Measurements from ENCODE around the gene CELF6. TPM values are rescaled to one million over a fixed set of nuclear protein-coding genes. Genes with fewer than 3 reads are reported as not detected.

The CELF6 gene
- total and polyA plus RNA-seq, 4 donors, result 0.10 to 0.92 (median 0.44) TPM

GRCh38 chr15:72272213-72272996 lies 47.6 kb downstream of the CELF6 start, which contains the start of gene PARP6:
Gene PARP6 (minus strand): TSS chr15:72272554. CDS start chr15:72267477, 5,077 bp downstream.
- TF ChIP-seq TAF1 (conservative IDR thresholded peaks at IDR 0.05) (no peak), SP1 (IDR thresholded peaks at IDR 0.05) (peak; percentile 42), RAD21 (IDR thresholded peaks at IDR 0.05) (peak in 1 of 2 donors; percentile 40), HNF4A (conservative IDR thresholded peaks at IDR 0.05) (peak in 1 of 2 donors; percentile 15), JUND (IDR thresholded peaks at IDR 0.05) (no peak), FOXA2 (IDR thresholded peaks at IDR 0.05) (no peak), FOXA1 (IDR thresholded peaks at IDR 0.05) (no peak), NR2F2 (IDR thresholded peaks at IDR 0.05) (peak; percentile 22), YY1 (IDR thresholded peaks at IDR 0.05) (peak; percentile 49), HNF4G (IDR thresholded peaks at IDR 0.05) (no peak), GABPA (IDR thresholded peaks at IDR 0.05 in 1 of 2, conservative IDR thresholded peaks at IDR 0.05 in 1 of 2) (no peak), RXRA (IDR thresholded peaks at IDR 0.05) (peak in 1 of 2 donors; percentile 43), EGR1 (IDR thresholded peaks at IDR 0.05; ENCODE audit: low read depth in 2 of 2) (peak in 1 of 2 donors; percentile 43)
- TF ChIP-seq, protein P1, sequence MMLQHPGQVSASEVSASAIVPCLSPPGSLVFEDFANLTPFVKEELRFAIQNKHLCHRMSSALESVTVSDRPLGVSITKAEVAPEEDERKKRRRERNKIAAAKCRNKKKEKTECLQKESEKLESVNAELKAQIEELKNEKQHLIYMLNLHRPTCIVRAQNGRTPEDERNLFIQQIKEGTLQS (IDR thresholded peaks at IDR 0.05), result no peak
- TF ChIP-seq, protein P2, sequence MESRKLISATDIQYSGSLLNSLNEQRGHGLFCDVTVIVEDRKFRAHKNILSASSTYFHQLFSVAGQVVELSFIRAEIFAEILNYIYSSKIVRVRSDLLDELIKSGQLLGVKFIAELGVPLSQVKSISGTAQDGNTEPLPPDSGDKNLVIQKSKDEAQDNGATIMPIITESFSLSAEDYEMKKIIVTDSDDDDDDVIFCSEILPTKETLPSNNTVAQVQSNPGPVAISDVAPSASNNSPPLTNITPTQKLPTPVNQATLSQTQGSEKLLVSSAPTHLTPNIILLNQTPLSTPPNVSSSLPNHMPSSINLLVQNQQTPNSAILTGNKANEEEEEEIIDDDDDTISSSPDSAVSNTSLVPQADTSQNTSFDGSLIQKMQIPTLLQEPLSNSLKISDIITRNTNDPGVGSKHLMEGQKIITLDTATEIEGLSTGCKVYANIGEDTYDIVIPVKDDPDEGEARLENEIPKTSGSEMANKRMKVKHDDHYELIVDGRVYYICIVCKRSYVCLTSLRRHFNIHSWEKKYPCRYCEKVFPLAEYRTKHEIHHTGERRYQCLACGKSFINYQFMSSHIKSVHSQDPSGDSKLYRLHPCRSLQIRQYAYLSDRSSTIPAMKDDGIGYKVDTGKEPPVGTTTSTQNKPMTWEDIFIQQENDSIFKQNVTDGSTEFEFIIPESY (IDR thresholded peaks at IDR 0.05), result peak; percentile 24
- TF ChIP-seq, protein P3, sequence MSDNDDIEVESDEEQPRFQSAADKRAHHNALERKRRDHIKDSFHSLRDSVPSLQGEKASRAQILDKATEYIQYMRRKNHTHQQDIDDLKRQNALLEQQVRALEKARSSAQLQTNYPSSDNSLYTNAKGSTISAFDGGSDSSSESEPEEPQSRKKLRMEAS (IDR thresholded peaks at IDR 0.05), result peak; percentile 33
- TF ChIP-seq, protein P4, sequence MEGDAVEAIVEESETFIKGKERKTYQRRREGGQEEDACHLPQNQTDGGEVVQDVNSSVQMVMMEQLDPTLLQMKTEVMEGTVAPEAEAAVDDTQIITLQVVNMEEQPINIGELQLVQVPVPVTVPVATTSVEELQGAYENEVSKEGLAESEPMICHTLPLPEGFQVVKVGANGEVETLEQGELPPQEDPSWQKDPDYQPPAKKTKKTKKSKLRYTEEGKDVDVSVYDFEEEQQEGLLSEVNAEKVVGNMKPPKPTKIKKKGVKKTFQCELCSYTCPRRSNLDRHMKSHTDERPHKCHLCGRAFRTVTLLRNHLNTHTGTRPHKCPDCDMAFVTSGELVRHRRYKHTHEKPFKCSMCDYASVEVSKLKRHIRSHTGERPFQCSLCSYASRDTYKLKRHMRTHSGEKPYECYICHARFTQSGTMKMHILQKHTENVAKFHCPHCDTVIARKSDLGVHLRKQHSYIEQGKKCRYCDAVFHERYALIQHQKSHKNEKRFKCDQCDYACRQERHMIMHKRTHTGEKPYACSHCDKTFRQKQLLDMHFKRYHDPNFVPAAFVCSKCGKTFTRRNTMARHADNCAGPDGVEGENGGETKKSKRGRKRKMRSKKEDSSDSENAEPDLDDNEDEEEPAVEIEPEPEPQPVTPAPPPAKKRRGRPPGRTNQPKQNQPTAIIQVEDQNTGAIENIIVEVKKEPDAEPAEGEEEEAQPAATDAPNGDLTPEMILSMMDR (IDR thresholded peaks at IDR 0.05; ENCODE audit: low read depth, low read length, missing input control), result peak; percentile 51
- TF ChIP-seq, protein P5, sequence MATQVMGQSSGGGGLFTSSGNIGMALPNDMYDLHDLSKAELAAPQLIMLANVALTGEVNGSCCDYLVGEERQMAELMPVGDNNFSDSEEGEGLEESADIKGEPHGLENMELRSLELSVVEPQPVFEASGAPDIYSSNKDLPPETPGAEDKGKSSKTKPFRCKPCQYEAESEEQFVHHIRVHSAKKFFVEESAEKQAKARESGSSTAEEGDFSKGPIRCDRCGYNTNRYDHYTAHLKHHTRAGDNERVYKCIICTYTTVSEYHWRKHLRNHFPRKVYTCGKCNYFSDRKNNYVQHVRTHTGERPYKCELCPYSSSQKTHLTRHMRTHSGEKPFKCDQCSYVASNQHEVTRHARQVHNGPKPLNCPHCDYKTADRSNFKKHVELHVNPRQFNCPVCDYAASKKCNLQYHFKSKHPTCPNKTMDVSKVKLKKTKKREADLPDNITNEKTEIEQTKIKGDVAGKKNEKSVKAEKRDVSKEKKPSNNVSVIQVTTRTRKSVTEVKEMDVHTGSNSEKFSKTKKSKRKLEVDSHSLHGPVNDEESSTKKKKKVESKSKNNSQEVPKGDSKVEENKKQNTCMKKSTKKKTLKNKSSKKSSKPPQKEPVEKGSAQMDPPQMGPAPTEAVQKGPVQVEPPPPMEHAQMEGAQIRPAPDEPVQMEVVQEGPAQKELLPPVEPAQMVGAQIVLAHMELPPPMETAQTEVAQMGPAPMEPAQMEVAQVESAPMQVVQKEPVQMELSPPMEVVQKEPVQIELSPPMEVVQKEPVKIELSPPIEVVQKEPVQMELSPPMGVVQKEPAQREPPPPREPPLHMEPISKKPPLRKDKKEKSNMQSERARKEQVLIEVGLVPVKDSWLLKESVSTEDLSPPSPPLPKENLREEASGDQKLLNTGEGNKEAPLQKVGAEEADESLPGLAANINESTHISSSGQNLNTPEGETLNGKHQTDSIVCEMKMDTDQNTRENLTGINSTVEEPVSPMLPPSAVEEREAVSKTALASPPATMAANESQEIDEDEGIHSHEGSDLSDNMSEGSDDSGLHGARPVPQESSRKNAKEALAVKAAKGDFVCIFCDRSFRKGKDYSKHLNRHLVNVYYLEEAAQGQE (IDR thresholded peaks at IDR 0.05), result peak; percentile 47
- H3K4me3 ChIP-seq (ENCODE audit: low read depth in 1 of 3, low read length in 3 of 3), result peak within 1 kb of the TSS; percentile 64 to 80 (median 76)
- H3K9me3 ChIP-seq (ENCODE audit: control insufficient read depth in 4 of 4, low read length in 3 of 4), result no peaks in the 10 kb centered on the region
- peak within 1 kb of the TSS; percentile 72 to 79 for H3K27ac ChIP-seq (ENCODE audit: low read depth in 1 of 2, low read length in 2 of 2)
- peak; percentile 76 for DNase-seq (ENCODE audit: low spot score)
- H3K9ac ChIP-seq (ENCODE audit: low read depth in 1 of 2, low read length in 2 of 2), result peak within 1 kb of the TSS; percentile 28 to 76
- peaks cover 0 to 1% (median 0%) of the 10 kb centered on the region in 4 donors for H3K36me3 ChIP-seq (ENCODE audit: control insufficient read depth in 4 of 4, insufficient read depth in 3 of 4, low read depth in 1 of 4, low read length in 3 of 4)
- H3K27me3 ChIP-seq (ENCODE audit: control insufficient read depth in 4 of 4, insufficient read depth in 4 of 4, low read length in 3 of 4), result no peaks in the 10 kb centered on the region
- H3K4me1 ChIP-seq (ENCODE audit: control insufficient read depth in 4 of 4, insufficient read depth in 4 of 4, low read length in 3 of 4), result peaks cover 0 to 9% (median 3%) of the 10 kb centered on the region in 4 donors
- 5% methylated on average over 82 of the region's 82 CpGs for WGBS
